IPS-15b (cell line): ENCODE data around the gene SLC6A3.

Source experiments
- H3K27me3 ChIP-seq: one replicate; pipeline ENCODE4 v1.6.1; 2013; ENCODE audit warnings: low read length; ENCODE audit not compliant: control insufficient read depth, insufficient read depth
- H3K36me3 ChIP-seq: one replicate; pipeline ENCODE4 v1.6.1; 2013; ENCODE audit warnings: low read length; ENCODE audit not compliant: control insufficient read depth, insufficient read depth
- H3K4me1 ChIP-seq: one replicate; pipeline ENCODE4 v1.6.1; 2013; ENCODE audit warnings: mild to moderate bottlenecking, low read length; ENCODE audit not compliant: control insufficient read depth, insufficient read depth
- H3K4me3 ChIP-seq: one replicate; pipeline ENCODE4 v1.5.1; 2013; ENCODE audit warnings: low read depth, low read length
- H3K9ac ChIP-seq: one replicate; pipeline ENCODE4 v1.6.1; 2013; ENCODE audit warnings: low read depth, mild to moderate bottlenecking, low read length
- H3K9me3 ChIP-seq: one replicate; pipeline ENCODE4 v1.6.1; 2013; ENCODE audit warnings: mild to moderate bottlenecking, low read length; ENCODE audit not compliant: control insufficient read depth, insufficient read depth

Gene SLC6A3

GRCh38 chr5:1420211-1421195, 24.7 kb downstream of the SLC6A3 start:
- Histone ChIP-seq H3K9ac (no peak overlapping the region), H3K4me1 (no peaks in the 10 kb centered on the region), H3K27me3 (no peaks in the 10 kb centered on the region), H3K4me3 (no peak overlapping the region), H3K36me3 (no peaks in the 10 kb centered on the region), H3K9me3 (no peaks in the 10 kb centered on the region)

- Histone ChIP-seq H3K9me3 (no peaks in the 10 kb centered on the region), H3K4me3 (no peak overlapping the region), H3K36me3 (no peaks in the 10 kb centered on the region), H3K9ac (no peak overlapping the region), H3K4me1 (no peaks in the 10 kb centered on the region), H3K27me3 (no peaks in the 10 kb centered on the region)
Measured at GRCh38 chr5:1419476-1420210, 25.6 kb downstream of the SLC6A3 start.

DNA sequence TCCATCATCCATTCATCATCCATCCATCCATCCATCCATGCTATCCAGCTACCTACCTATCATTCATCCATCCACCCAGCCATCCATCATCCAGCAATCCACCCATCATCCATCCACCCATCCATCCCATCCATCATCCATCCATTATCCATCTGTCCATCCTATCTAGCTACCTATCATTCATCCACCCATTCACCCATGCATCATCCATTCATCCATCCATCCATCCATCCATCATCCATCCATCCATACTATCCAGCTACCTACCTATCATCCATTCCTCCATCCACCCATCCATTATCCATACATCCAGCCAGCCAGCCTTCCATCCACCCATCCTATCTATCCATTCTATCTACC, 26.3 kb downstream of the SLC6A3 start:
- H3K27me3 ChIP-seq = no peaks in the 10 kb centered on the region
- H3K4me3 ChIP-seq = no peak overlapping the region
- H3K9me3 ChIP-seq = no peaks in the 10 kb centered on the region
- no peaks in the 10 kb centered on the region for H3K36me3 ChIP-seq
- no peak overlapping the region for H3K9ac ChIP-seq
- H3K4me1 ChIP-seq = no peaks in the 10 kb centered on the region

DNA sequence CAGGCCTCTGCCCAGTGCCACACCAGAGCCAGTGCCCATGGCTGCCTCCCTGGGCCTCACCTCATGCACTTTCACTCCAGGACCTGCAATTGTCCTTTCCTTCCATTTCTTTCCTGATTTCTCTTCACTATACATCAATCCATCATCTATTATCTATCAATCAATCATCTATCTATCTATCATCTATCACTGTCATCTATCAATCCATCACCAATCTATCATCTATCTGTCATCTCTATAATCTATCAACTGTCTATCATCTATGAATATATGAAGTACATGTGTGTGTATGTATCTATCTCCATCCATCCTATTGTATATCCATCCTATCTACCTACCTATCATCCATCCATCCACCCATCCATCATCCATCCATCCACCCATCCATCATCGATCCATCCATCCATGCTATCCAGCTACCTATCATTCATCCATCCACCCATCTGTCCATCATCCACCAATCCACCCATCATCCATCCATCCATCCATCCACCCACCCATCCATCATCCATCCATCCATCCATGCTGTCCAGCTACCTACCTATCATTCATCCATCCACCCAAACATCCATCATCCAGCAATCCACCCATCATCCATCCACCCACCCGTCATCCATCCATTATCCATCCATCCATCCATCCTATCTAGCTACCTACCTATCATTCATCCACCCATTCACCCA, 26.9 kb downstream of the SLC6A3 start:
- Histone ChIP-seq H3K27me3 (no peaks in the 10 kb centered on the region), H3K36me3 (no peaks in the 10 kb centered on the region), H3K4me3 (no peak overlapping the region), H3K4me1 (no peaks in the 10 kb centered on the region), H3K9me3 (no peaks in the 10 kb centered on the region), H3K9ac (no peak overlapping the region)

- Histone ChIP-seq H3K4me1 (peaks cover 2% of the 10 kb centered on the region), H3K27me3 (no peaks in the 10 kb centered on the region), H3K9me3 (no peaks in the 10 kb centered on the region), H3K4me3 (no peak overlapping the region), H3K9ac (no peak overlapping the region), H3K36me3 (no peaks in the 10 kb centered on the region)
Measured at GRCh38 chr5:1417586-1418225, 27.5 kb downstream of the SLC6A3 start.

DNA sequence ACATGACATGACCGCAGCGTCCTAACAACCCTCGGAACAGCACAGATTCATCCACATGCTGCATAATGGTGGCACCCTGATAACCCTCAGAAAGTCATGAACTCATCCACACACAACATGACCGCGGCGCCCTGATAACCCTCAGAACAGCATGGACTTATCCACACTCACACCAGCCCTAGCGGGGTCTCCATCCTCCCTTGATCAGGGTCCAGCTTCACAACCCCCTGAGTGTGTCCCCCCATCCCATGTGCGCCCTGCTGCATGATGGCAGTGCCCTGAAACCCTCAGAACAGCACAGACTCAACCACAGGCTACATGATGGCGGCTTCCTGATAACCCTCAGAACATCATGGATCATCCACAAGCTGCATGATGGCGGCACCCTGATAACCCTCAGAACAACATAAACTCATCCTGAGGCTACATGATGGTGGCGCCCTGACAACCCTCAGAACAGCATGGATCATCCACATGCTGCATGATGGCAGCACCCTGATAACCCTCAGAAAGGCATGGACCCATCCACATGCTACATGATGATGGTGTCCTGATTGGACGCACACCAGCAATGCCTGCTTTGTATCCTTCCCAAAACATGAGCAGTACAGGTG, 28.3 kb downstream of the SLC6A3 start:
- no peaks in the 10 kb centered on the region for H3K9me3 ChIP-seq
- no peak overlapping the region for H3K9ac ChIP-seq
- H3K36me3 ChIP-seq = no peaks in the 10 kb centered on the region
- H3K27me3 ChIP-seq = no peaks in the 10 kb centered on the region
- H3K4me3 ChIP-seq = no peak overlapping the region
- peaks cover 2% of the 10 kb centered on the region for H3K4me1 ChIP-seq

DNA sequence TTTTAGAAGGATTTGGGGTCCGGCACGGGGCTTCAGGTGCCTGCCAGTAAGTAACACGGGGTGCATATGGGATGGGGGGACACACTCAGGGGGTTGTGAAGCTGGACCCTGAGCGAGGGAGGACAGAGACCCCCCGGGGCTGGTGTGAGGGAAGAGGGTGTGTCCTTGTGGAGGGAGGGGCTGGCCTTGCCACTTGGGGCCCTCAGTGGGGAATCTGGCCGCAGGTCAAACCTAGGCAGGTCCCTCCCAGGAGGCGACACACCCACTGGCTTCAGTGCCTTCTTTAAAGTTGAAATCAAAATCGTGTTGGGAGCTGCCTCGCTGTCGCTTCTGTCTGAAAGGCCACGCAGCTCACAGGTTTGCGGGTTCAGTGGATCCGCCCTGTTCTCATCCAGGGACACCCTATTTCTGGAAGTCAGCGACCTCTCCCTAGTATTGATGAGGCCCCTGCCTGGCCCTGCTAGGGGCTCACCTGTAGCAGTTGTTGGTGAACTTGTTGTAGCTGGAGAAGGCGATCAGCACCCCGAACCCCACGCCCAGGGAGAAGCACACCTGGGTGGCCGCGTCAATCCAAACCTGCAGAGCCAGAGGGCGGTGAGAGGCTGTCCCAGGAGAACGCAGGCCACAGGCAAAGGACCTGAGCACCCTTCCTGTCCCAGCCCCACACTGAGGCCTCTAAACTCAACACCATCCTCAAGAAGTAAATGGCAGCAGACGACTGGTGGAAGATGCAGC, 29.4 kb downstream of the SLC6A3 start:
- no peak overlapping the region for H3K4me3 ChIP-seq
- H3K27me3 ChIP-seq = no peaks in the 10 kb centered on the region
- no peak overlapping the region for H3K9ac ChIP-seq
- no peaks in the 10 kb centered on the region for H3K36me3 ChIP-seq
- no peaks in the 10 kb centered on the region for H3K9me3 ChIP-seq
- H3K4me1 ChIP-seq = peaks cover 2% of the 10 kb centered on the region

- Histone ChIP-seq H3K9me3 (no peaks in the 10 kb centered on the region), H3K4me3 (no peak overlapping the region), H3K9ac (no peak overlapping the region), H3K36me3 (no peaks in the 10 kb centered on the region), H3K4me1 (peaks cover 2% of the 10 kb centered on the region), H3K27me3 (no peaks in the 10 kb centered on the region)
Measured at GRCh38 chr5:1415059-1415425, 30.2 kb downstream of the SLC6A3 start.

- Histone ChIP-seq H3K4me1 (peaks cover 2% of the 10 kb centered on the region), H3K4me3 (no peak overlapping the region), H3K27me3 (no peaks in the 10 kb centered on the region), H3K9me3 (no peaks in the 10 kb centered on the region), H3K9ac (no peak overlapping the region), H3K36me3 (no peaks in the 10 kb centered on the region)
Measured at GRCh38 chr5:1414311-1415058, 30.8 kb downstream of the SLC6A3 start.

DNA sequence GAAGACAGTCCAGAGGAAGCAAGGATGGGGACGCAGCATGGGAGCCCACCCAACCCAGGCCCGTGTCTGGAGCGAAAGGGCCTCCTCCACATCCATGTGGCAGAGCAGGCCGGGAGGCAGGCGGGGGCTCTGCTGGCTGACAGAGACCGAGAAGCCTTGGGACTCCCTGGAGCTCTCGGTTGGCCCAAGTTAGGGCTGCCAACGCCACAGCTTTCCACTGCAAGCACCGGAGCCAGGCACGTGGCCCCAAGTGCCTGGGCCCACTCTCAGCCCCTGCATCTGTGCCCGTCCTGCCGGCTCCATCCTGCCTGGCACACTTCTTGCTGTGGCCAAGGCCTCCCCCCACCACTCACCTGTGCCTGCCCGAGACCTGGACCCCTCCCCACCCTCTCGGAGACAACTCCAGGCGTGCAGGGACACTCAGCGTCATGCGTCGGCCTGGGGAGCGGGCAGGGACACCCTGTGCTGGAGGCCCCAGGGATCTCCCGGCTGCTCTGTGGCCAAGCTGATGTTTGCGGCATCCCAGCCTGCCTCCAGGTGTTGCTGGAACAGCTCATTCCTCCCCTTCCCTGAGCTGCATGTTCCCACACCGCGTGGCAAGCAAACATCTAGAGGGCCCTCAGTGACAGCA, 31.5 kb downstream of the SLC6A3 start:
- no peak overlapping the region for H3K4me3 ChIP-seq
- no peaks in the 10 kb centered on the region for H3K27me3 ChIP-seq
- H3K4me1 ChIP-seq = peaks cover 2% of the 10 kb centered on the region
- H3K9me3 ChIP-seq = no peaks in the 10 kb centered on the region
- H3K9ac ChIP-seq = no peak overlapping the region
- H3K36me3 ChIP-seq = no peaks in the 10 kb centered on the region
